Kidney (tissue), 14 donors: ENCODE measurements around the gene CCNK. TPM values are rescaled to one million over a fixed set of nuclear protein-coding genes. Genes with fewer than 3 reads are reported as not detected.
A peak's percentile ranks its signal among the peaks of the same experiment; 100 is the strongest.

Experiments used
- DNase-seq, 5 donors: peaks; one replicate each; pipeline ENCODE4 v3.0.0-alpha.2; 2013 to 2020
- FAIRE-seq: peaks from 2 replicates; lab custom pipeline; 2012; peaks lifted over from hg19 to GRCh38; lab: Jason Lieb, UNC
- H3K27ac ChIP-seq, 2 donors: one replicate each; pipeline ENCODE4 v1.7.0; 2013; ENCODE audit warnings: low read depth in 2 of 2, low read length in 2 of 2, inconsistent platforms in 1 of 2
- H3K27me3 ChIP-seq: one replicate; pipeline ENCODE4 v1.7.1; 2013; ENCODE audit warnings: low read length, inconsistent platforms; ENCODE audit not compliant: control insufficient read depth, insufficient read depth
- H3K36me3 ChIP-seq, 3 donors: one replicate each; pipeline versions ENCODE4 v1.7.0 to v1.7.1; 2013; ENCODE audit warnings: low read length in 3 of 3, control low read depth in 1 of 3, inconsistent platforms in 1 of 3; ENCODE audit not compliant: insufficient read depth in 3 of 3, control insufficient read depth in 2 of 3
- H3K4me1 ChIP-seq, 3 donors: one replicate each; pipeline versions ENCODE4 v1.7.0 to v1.7.1; 2013; ENCODE audit warnings: low read length in 3 of 3, inconsistent platforms in 1 of 3, low read depth in 1 of 3; ENCODE audit not compliant: control insufficient read depth in 2 of 3, insufficient read depth in 2 of 3
- H3K4me3 ChIP-seq, 3 donors: one replicate each; pipeline versions ENCODE4 v1.7.0 to v1.8.1; 2013; ENCODE audit warnings: low read length in 3 of 3, control low read depth in 1 of 3, inconsistent platforms in 1 of 3
- H3K9ac ChIP-seq, 3 donors: one replicate each; pipeline versions ENCODE4 v1.7.0 to v1.7.1; 2013; ENCODE audit warnings: low read length in 3 of 3, control low read depth in 1 of 3, inconsistent platforms in 1 of 3
- H3K9me3 ChIP-seq, 3 donors: one replicate each; pipeline versions ENCODE4 v1.7.0 to v1.7.1; 2013; ENCODE audit warnings: low read length in 3 of 3, control low read depth in 1 of 3, inconsistent platforms in 1 of 3; ENCODE audit not compliant: control insufficient read depth in 2 of 3, insufficient read depth in 1 of 3
- intact Hi-C: fragments of 100-400 bp; cut with DNase I; formaldehyde crosslinking; loops from one replicate; pipeline ENCODE4 v1.11.1; 2022
- polyA plus RNA-seq: library from polyadenylated mRNA; stranded (reverse); fragments of 350-450 nt; fragmentation: Illumina TruSeq; extraction: RNeasy Lipid Tissue Mini Kit (QIAGEN cat#74804); gene quantifications from one replicate; pipeline ENCODE4 v1.2.3, GENCODE V29; 2014; ENCODE audit warnings: low read depth, low replicate concordance; ENCODE audit not compliant: insufficient read depth
- total RNA-seq: library from RNA; stranded (reverse); fragmentation: NEBNext Ultra II Directional; extraction: Animal tissue kit (Norgen Biotek cat#: 25700); gene quantifications from one replicate; pipeline ENCODE4 v1.2.1, GENCODE V29; 2021
- TF ChIP-seq, protein P1 (sequence below): IDR thresholded peaks from 3 replicates; pipeline ENCODE4 v1.5.1; 2012; ENCODE audit warnings: mild to moderate bottlenecking, moderate library complexity, borderline replicate concordance; ENCODE audit not compliant: insufficient read depth; ENCODE audit errors: extremely low read depth
- donor health status: control.
- donor health status: control.
- donor health status: control.
- donor health status: control.
- donor health status: control.
- donor health status: DM: yes; HTN: yes; CAD: no.
- donor health status: Normal renal cell carcinoma (clear cell type).

CCNK gene
- total and polyA plus RNA-seq, 2 donors from 2014 or later: 12.8 to 40.6 TPM

DNA sequence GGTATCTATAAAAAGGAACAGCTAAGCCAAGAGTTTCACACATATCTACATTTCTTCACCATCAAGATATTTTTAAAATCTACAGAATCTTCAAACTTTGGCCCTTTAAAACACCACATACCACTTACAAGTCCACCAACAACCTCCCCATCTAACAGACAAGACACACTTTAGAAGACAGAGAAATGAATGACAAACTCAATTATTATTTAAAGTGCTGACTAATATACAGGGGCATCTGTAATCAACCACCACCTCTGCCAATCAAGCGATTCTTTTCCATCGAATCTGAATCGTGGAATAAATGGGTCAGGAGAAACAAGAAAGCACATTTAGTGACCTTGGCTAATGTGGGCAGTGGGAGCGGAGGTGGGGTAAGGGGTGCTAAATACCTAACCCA is 8.3 kb upstream of the CCNK start:
- Histone ChIP-seq H3K4me1 (peaks cover 2 to 30% (median 14%) of the 10 kb centered on the region in 3 donors), H3K4me3 (no peak overlapping the region), H3K27me3 (no peaks in the 10 kb centered on the region), H3K36me3 (no peaks in the 10 kb centered on the region), H3K27ac (no peak overlapping the region), H3K9me3 (no peaks in the 10 kb centered on the region), H3K9ac (no peak overlapping the region)
- TF ChIP-seq, protein P1, sequence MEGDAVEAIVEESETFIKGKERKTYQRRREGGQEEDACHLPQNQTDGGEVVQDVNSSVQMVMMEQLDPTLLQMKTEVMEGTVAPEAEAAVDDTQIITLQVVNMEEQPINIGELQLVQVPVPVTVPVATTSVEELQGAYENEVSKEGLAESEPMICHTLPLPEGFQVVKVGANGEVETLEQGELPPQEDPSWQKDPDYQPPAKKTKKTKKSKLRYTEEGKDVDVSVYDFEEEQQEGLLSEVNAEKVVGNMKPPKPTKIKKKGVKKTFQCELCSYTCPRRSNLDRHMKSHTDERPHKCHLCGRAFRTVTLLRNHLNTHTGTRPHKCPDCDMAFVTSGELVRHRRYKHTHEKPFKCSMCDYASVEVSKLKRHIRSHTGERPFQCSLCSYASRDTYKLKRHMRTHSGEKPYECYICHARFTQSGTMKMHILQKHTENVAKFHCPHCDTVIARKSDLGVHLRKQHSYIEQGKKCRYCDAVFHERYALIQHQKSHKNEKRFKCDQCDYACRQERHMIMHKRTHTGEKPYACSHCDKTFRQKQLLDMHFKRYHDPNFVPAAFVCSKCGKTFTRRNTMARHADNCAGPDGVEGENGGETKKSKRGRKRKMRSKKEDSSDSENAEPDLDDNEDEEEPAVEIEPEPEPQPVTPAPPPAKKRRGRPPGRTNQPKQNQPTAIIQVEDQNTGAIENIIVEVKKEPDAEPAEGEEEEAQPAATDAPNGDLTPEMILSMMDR: no peak
- DNase-seq: no peak
- intact Hi-C loops: no loop called here
- FAIRE-seq: no peak

DNA sequence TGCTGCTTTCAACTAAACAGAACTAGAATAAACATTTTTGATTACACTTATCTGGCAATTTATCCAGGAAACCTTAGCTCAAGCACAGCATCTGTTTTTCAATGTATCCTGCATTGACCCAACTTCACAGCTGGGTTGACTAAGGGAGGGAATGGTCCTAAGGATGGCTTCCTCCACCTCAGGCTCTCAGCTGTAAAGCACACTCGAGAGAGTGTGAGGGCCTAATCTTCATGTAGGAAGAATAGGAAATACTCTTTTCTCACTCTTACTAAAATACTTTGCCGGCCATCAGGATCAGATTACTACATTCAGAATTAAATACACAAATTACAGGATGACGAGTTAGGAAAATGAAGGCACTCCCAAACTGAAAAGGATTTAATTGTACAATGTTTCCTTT is 7.8 kb upstream of the CCNK start:
- Histone ChIP-seq H3K9ac (no peak overlapping the region), H3K36me3 (no peaks in the 10 kb centered on the region), H3K4me1 (peaks cover 2 to 26% (median 15%) of the 10 kb centered on the region in 3 donors), H3K27me3 (no peaks in the 10 kb centered on the region), H3K9me3 (no peaks in the 10 kb centered on the region), H3K4me3 (no peak overlapping the region), H3K27ac (no peak overlapping the region)
- TF ChIP-seq, protein P1: no peak
- FAIRE-seq: no peak
- intact Hi-C loops: no loop called here
- no peak for DNase-seq

GRCh38 chr14:99475179-99475578 is 6.0 kb upstream of the CCNK start:
- H3K36me3 ChIP-seq: no peaks in the 10 kb centered on the region
- H3K27me3 ChIP-seq: no peaks in the 10 kb centered on the region
- H3K4me1 ChIP-seq: peaks cover 0 to 22% (median 13%) of the 10 kb centered on the region in 3 donors
- no peak overlapping the region for H3K4me3 ChIP-seq
- no peak overlapping the region for H3K27ac ChIP-seq
- FAIRE-seq (no peak), DNase-seq (no peak)
- intact Hi-C loops: no loop called here
- TF ChIP-seq, protein P1: peak; percentile 5
- H3K9ac ChIP-seq: no peak overlapping the region
- no peaks in the 10 kb centered on the region for H3K9me3 ChIP-seq

DNA sequence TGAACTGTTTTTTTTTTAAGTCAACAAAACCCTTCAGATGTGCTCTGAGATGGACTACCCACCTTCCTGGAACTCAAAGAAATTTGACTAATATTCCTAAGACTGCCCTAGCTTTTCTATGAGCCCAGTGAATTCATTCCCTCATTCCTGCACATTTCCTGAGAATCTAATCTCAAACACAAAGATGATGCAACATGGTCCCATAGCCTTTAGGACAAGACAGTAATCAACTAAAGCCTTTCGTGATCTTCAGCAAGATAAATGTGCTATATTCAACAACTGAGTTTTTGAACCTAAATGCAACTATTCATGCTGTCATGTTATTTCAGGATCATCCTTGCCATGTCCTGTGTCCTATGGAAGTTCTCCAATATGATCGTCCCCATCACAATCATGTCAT is 5.5 kb upstream of the CCNK start:
- DNase-seq (no peak), FAIRE-seq (no peak)
- Histone ChIP-seq H3K4me1 (peaks cover 0 to 19% (median 13%) of the 10 kb centered on the region in 3 donors), H3K36me3 (no peaks in the 10 kb centered on the region), H3K9me3 (no peaks in the 10 kb centered on the region), H3K27ac (no peak overlapping the region), H3K4me3 (no peak overlapping the region), H3K27me3 (no peaks in the 10 kb centered on the region), H3K9ac (no peak overlapping the region)
- intact Hi-C loops: no loop called here
- TF ChIP-seq, protein P1: no peak
